GM12878 (cell line): ENCODE data around the gene ZBTB21. TPM values are rescaled to one million over a fixed set of nuclear protein-coding genes. Genes with fewer than 3 reads are reported as not detected.

Experiments used
- ATAC-seq: fragments of 200-7000 bp; cut with Tn5 transposase; 3 replicates; pipeline ENCODE4 v1.9.1; 2020; ENCODE audit warnings: mild to moderate bottlenecking, moderate library complexity
- BruUV-seq: library from RNA; stranded (reverse); fragments of 400-500 nt; replicated peaks from 2 replicates; lab custom pipeline; 2021; lab: Mats Ljungman, UMichigan
- CTCF ChIA-PET: fragments of 300-600 bp; sonication (Branson Sonifier 250); formaldehyde crosslinking; extraction: SDS; loops from one replicate; lab custom pipeline; 2021; ENCODE audit warnings: inconsistent platforms; lab: Yijun Ruan, JAX
- POLR2A ChIA-PET: fragments of 350-600 bp; formaldehyde crosslinking; extraction: SDS; loops from one replicate; lab custom pipeline; 2021; ENCODE audit warnings: inconsistent platforms; lab: Charles Lee
- RAD21 ChIA-PET: fragments of 300-600 bp; sonication (Branson Sonifier 250); formaldehyde crosslinking; loops from one replicate; lab custom pipeline; 2023; ENCODE audit warnings: antibody characterized with exemption; ENCODE audit not compliant: unreplicated experiment; lab: Charles Lee
- SMC1A ChIA-PET: fragments of 300-600 bp; sonication (Branson Sonifier 250); formaldehyde crosslinking; loops from one replicate; lab custom pipeline; 2023; ENCODE audit not compliant: unreplicated experiment, uncharacterized antibody; lab: Charles Lee
- DNase-seq: peaks from one replicate; pipeline ENCODE4 v3.0.0-alpha.2; 2011; ENCODE audit warnings: low read depth, low spot score
- FAIRE-seq: peaks from 3 replicates; lab custom pipeline; 2011; peaks lifted over from hg19 to GRCh38; lab: Jason Lieb, UNC
- H2AFZ ChIP-seq: 2 replicates; pipeline ENCODE4 v1.6.0; 2011; ENCODE audit warnings: low read depth, low read length, control low read depth; ENCODE audit not compliant: control insufficient read depth
- H3K27ac ChIP-seq: 2 replicates; pipeline ENCODE4 v1.5.1; 2011; ENCODE audit warnings: control low read depth; ENCODE audit not compliant: control insufficient read depth, insufficient read depth
- H3K27me3 ChIP-seq, 2 experiments: replicated peaks in 1 of 2; 2 replicates each; pipeline versions ENCODE4 v1.6.0 to v1.6.1; 2011; ENCODE audit warnings: low read length in 1 of 2; ENCODE audit not compliant: control insufficient read depth in 2 of 2, insufficient read depth in 2 of 2
- H3K36me3 ChIP-seq, 2 experiments: 2 replicates each; pipeline ENCODE4 v1.5.1; 2011; ENCODE audit warnings: low read length in 1 of 2; ENCODE audit not compliant: control insufficient read depth in 2 of 2, insufficient read depth in 2 of 2
- H3K4me1 ChIP-seq: 2 replicates; pipeline ENCODE4 v1.6.1; 2011; ENCODE audit warnings: mild to moderate bottlenecking, low read length, moderate library complexity, mixed read lengths; ENCODE audit not compliant: control insufficient read depth, insufficient read depth
- H3K4me2 ChIP-seq: 2 replicates; pipeline ENCODE4 v1.6.0; 2011; ENCODE audit warnings: control low read depth; ENCODE audit not compliant: control insufficient read depth, insufficient read depth
- H3K4me3 ChIP-seq: fragments of 200-600 bp; sonication (generic); 2 replicates; pipeline ENCODE4 v1.5.1; 2016
- H3K79me2 ChIP-seq: 2 replicates; pipeline ENCODE4 v1.6.0; 2011; ENCODE audit warnings: low read length; ENCODE audit not compliant: control insufficient read depth, insufficient read depth
- H3K9ac ChIP-seq: 2 replicates; pipeline ENCODE4 v1.8.0; 2011; ENCODE audit warnings: low read length, control low read depth, mixed read lengths; ENCODE audit not compliant: control insufficient read depth, insufficient read depth
- H3K9me3 ChIP-seq: replicated peaks from 3 replicates; pipeline ENCODE4 v1.5.1; 2011; ENCODE audit warnings: mild to moderate bottlenecking, low read length; ENCODE audit not compliant: control insufficient read depth, insufficient read depth
- H4K20me1 ChIP-seq: 2 replicates; pipeline ENCODE4 v1.6.0; 2011; ENCODE audit not compliant: control insufficient read depth, insufficient read depth
- BCL3 ChIP-seq: IDR thresholded peaks from 2 replicates; pipeline ENCODE4 v1.6.1; 2011; ENCODE audit warnings: borderline replicate concordance, low read depth, mild to moderate bottlenecking, moderate library complexity, low read length; ENCODE audit not compliant: insufficient read depth, poor library complexity, severe bottlenecking
- CUX1 ChIP-seq: IDR thresholded peaks from 2 replicates; pipeline ENCODE4 v1.6.1; 2012; ENCODE audit warnings: improper control_type of control experiment, low read depth, low read length; ENCODE audit not compliant: insufficient replicate concordance
- JUNB ChIP-seq: IDR thresholded peaks from 2 replicates; pipeline ENCODE4 v1.6.1; 2016; ENCODE audit warnings: antibody characterized with exemption, mild to moderate bottlenecking
- MAX ChIP-seq: IDR thresholded peaks from 2 replicates; pipeline ENCODE4 v1.6.1; 2012; ENCODE audit warnings: low read depth, low read length, improper control_type of control experiment
- NFIC ChIP-seq: IDR thresholded peaks from 2 replicates; pipeline ENCODE4 v1.6.1; 2012; ENCODE audit warnings: low read depth, mild to moderate bottlenecking, inconsistent platforms, low read length, moderate library complexity
- RFX5 ChIP-seq: IDR thresholded peaks from 2 replicates; pipeline ENCODE4 v1.6.1; 2011; ENCODE audit warnings: low read depth, low read length, improper control_type of control experiment
- SPI1 ChIP-seq: IDR thresholded peaks from 2 replicates; pipeline ENCODE4 v1.6.1; 2011; ENCODE audit warnings: low read depth, mild to moderate bottlenecking, low read length, moderate library complexity, borderline replicate concordance; ENCODE audit not compliant: insufficient read depth
- TCF3 ChIP-seq: IDR thresholded peaks from 2 replicates; pipeline ENCODE4 v1.6.1; 2012; ENCODE audit warnings: low read depth, mild to moderate bottlenecking, low read length, borderline replicate concordance; ENCODE audit not compliant: insufficient read depth
- ZNF24 ChIP-seq: fragments of 450-650 bp; IDR thresholded peaks from 2 replicates; pipeline ENCODE4 v1.6.1; 2017; ENCODE audit warnings: antibody characterized with exemption, mild to moderate bottlenecking
- ZNF687 ChIP-seq: fragments of 450-650 bp; IDR thresholded peaks from 2 replicates; pipeline ENCODE4 v1.6.1; 2017; ENCODE audit warnings: mild to moderate bottlenecking, moderate library complexity
- WGBS: methylation state at CpG from one replicate; pipeline ENCODE4 v1.1.6; 2016; ENCODE audit warnings: low lambda C conversion rate; ENCODE audit not compliant: insufficient replicate concordance, insufficient coverage; ENCODE audit errors: missing lambda C conversion rate; 5-methylcytosine and 5-hydroxymethylcytosine counted together
- in situ Hi-C: fragments of 300-500 bp; cut with MboI; formaldehyde crosslinking; loops from 9 replicates; pipeline ENCODE4 v1.14.3; 2018; ENCODE audit warnings: mixed read lengths
- intact Hi-C: fragments of 100-400 bp; cut with micrococcal nuclease; formaldehyde crosslinking; loops from one replicate; pipeline ENCODE4 v1.14.2; 2022; ENCODE audit not compliant: unreplicated experiment
- polyA plus RNA-seq, 11 experiments: library from polyadenylated mRNA; depleted of rRNA in 4 of 11; unstranded in 6 of 11; stranded (reverse) in 5 of 11; fragments of >200 nt; fragmentation: Nextera tagmentation in 4 of 11; fragmentation: Illumina TruSeq in 1 of 11; extraction: Ambion mirVana in 4 of 11; extraction: Trizol in 1 of 11; gene quantifications; 1 replicate in 1 of 11; 2 replicates in 10 of 11; pipeline versions ENCODE4 v1.2.1 to v1.2.3, GENCODE V29; 2011 to 2016; ENCODE audit warnings: inconsistent platforms in 2 of 11, missing spikeins in 2 of 11, low read depth in 1 of 11
- total RNA-seq, 4 experiments: library from RNA; depleted of rRNA in 3 of 4; stranded (reverse); fragments of >200 nt in 3 of 4; fragmentation: Illumina TruSeq in 1 of 4; extraction: Trizol in 1 of 4; gene quantifications; 2 replicates each; pipeline versions ENCODE4 v1.2.1 to v1.2.3, GENCODE V29; 2013 to 2021

Gene ZBTB21
- total and polyA plus RNA-seq, 10 of the 15 experiments (the other 5 are each of a cell fraction or from before 2014, with no cell fraction given), result 1.8 to 21.6 (median 10.6) TPM

- no peak for TF ChIP-seq CUX1
- no peak for TF ChIP-seq RFX5
- TF ChIP-seq, all 136 proteins: peak for 0
Observed at GRCh38 chr21:42025376-42026081, 15.4 kb upstream of the ZBTB21 start (continued).

- ATAC-seq (no peak), DNase-seq (no peak), FAIRE-seq (no peak)
- 89% methylated on average over 11 of the region's 11 CpGs for WGBS
- no peaks in the 10 kb centered on the region for H3K79me2 ChIP-seq
- no peaks in the 10 kb centered on the region for H4K20me1 ChIP-seq
- ChIA-PET RAD21 (no interaction called here), CTCF (no interaction called here), POLR2A (no interaction called here), SMC1A (no interaction called here)
- no peak overlapping the region for H3K27ac ChIP-seq
- H3K4me2 ChIP-seq, result no peak overlapping the region
- no peaks in the 10 kb centered on the region for H3K9me3 ChIP-seq
- intact Hi-C loops (no loop called here), in situ Hi-C loops (no loop called here)
- H3K9ac ChIP-seq, result no peak overlapping the region
- H3K4me1 ChIP-seq, result no peaks in the 10 kb centered on the region
- no TSS peak for BruUV-seq
- H2AFZ ChIP-seq, result no peak overlapping the region
- no peaks in the 10 kb centered on the region for H3K36me3 ChIP-seq
- no peak overlapping the region for H3K4me3 ChIP-seq
- H3K27me3 ChIP-seq, result no peaks in the 10 kb centered on the region; a peak in 1 of 4 replicates
- no peak for TF ChIP-seq ZNF24
- TF ChIP-seq SPI1, result no peak
- TF ChIP-seq JUNB, result no peak
- no peak for TF ChIP-seq TCF3
- TF ChIP-seq MAX, result no peak
- TF ChIP-seq BCL3, result no peak
- TF ChIP-seq NFIC, result no peak
- TF ChIP-seq ZNF687, result no peak
Observed at GRCh38 chr21:42022906-42023305, 12.7 kb upstream of the ZBTB21 start.
